ENCODE results near the gene ZNF282.

The ZNF282 gene

GRCh38 chr7:149179241-149179640 is 16.1 kb upstream of the ZNF282 start:
- no peak overlapping the region for H3K4me3 ChIP-seq (ENCODE audit: low read depth, low read length)
- no peak for TF ChIP-seq CTCF (IDR thresholded peaks at IDR 0.05; ENCODE audit: low read depth, low read length)

- no peak for TF ChIP-seq CTCF (IDR thresholded peaks at IDR 0.05; ENCODE audit: low read depth, low read length)
- H3K4me3 ChIP-seq (ENCODE audit: low read depth, low read length), result no peak overlapping the region
Observed at GRCh38 chr7:149180722-149181449, 14.5 kb upstream of the ZNF282 start.

GRCh38 chr7:149181450-149181790 is 13.9 kb upstream of the ZNF282 start:
- H3K4me3 ChIP-seq (ENCODE audit: low read depth, low read length), result no peak overlapping the region
- no peak for TF ChIP-seq CTCF (IDR thresholded peaks at IDR 0.05; ENCODE audit: low read depth, low read length)

- H3K4me3 ChIP-seq (ENCODE audit: low read depth, low read length), result no peak overlapping the region
- TF ChIP-seq CTCF (IDR thresholded peaks at IDR 0.05; ENCODE audit: low read depth, low read length), result no peak
Observed at GRCh38 chr7:149184274-149184673, 11.1 kb upstream of the ZNF282 start.

GRCh38 chr7:149188213-149188612 is 7.1 kb upstream of the ZNF282 start:
- H3K4me3 ChIP-seq (ENCODE audit: low read depth, low read length), result no peak overlapping the region
- no peak for TF ChIP-seq CTCF (IDR thresholded peaks at IDR 0.05; ENCODE audit: low read depth, low read length)

GRCh38 chr7:149188637-149189259 is 6.6 kb upstream of the ZNF282 start:
- no peak for TF ChIP-seq CTCF (IDR thresholded peaks at IDR 0.05; ENCODE audit: low read depth, low read length)
- no peak overlapping the region for H3K4me3 ChIP-seq (ENCODE audit: low read depth, low read length)

GRCh38 chr7:149191851-149192250 is 3.5 kb upstream of the ZNF282 start:
- TF ChIP-seq CTCF (IDR thresholded peaks at IDR 0.05; ENCODE audit: low read depth, low read length), result no peak

More at GRCh38 chr7:149191851-149192250, 3.5 kb upstream of the ZNF282 start:
- no peak overlapping the region for H3K4me3 ChIP-seq (ENCODE audit: low read depth, low read length)
